GOT3 (cell line): Measurements from ENCODE around the gene RCE1.
"Not testable (repeated sequence)": the region's sequence is repeated elsewhere in the genome, so short reads cannot be mapped to it uniquely, and the experiment has no call there.

Experiments
- DNase-seq: peaks from one replicate; lab custom pipeline; 2025; ENCODE audit warnings: mixed read lengths; lab: John Stamatoyannopoulos, UW

RCE1 gene

GRCh38 chr11:66842896-66843775 is at the start of gene RCE1:
Gene RCE1, plus strand, starts transcription at chr11:66843441. Its CDS starts 15 bp downstream, at chr11:66843456.
- peak; percentile 57 for DNase-seq

GRCh38 chr11:66799815-66800214 is 43.4 kb upstream of the RCE1 start:
- DNase-seq: not testable (repeated sequence)

GRCh38 chr11:66800720-66801428 is 42.4 kb upstream of the RCE1 start:
- DNase-seq: no peak

- DNase-seq: no peak
Observed at GRCh38 chr11:66809592-66809991, 33.6 kb upstream of the RCE1 start.

- DNase-seq: no peak
Observed at GRCh38 chr11:66810576-66811185, 32.6 kb upstream of the RCE1 start.

GRCh38 chr11:66814678-66815077 is 28.6 kb upstream of the RCE1 start:
- no peak for DNase-seq

- DNase-seq: no peak
Observed at GRCh38 chr11:66815646-66816045, 27.6 kb upstream of the RCE1 start.

GRCh38 chr11:66818231-66818955 is 24.8 kb upstream of the RCE1 start:
- DNase-seq: no peak

GRCh38 chr11:66820381-66820780 is 22.9 kb upstream of the RCE1 start:
- DNase-seq: no peak

GRCh38 chr11:66820901-66821300 is 22.3 kb upstream of the RCE1 start:
- DNase-seq: no peak

- DNase-seq: no peak
Observed at GRCh38 chr11:66823700-66824099, 19.5 kb upstream of the RCE1 start.

GRCh38 chr11:66824573-66824972 is 18.7 kb upstream of the RCE1 start:
- DNase-seq: not testable (repeated sequence)

- DNase-seq: no peak
Observed at GRCh38 chr11:66834539-66834845, 8.7 kb upstream of the RCE1 start.

GRCh38 chr11:66834943-66835342 is 8.3 kb upstream of the RCE1 start:
- DNase-seq: no peak

GRCh38 chr11:66835768-66836405 is 7.4 kb upstream of the RCE1 start:
- no peak for DNase-seq

- DNase-seq: no peak
Observed at GRCh38 chr11:66840317-66841091, 2.7 kb upstream of the RCE1 start.

- DNase-seq: no peak
Observed at GRCh38 chr11:66841861-66842260, 1.4 kb upstream of the RCE1 start.

GRCh38 chr11:66842501-66842895 is 743 bp upstream of the RCE1 start:
- DNase-seq: no peak

GRCh38 chr11:66843776-66844495 is 695 bp downstream of the RCE1 start:
- DNase-seq: no peak

GRCh38 chr11:66844496-66845142 is 1.4 kb downstream of the RCE1 start:
- DNase-seq: no peak
